Right ventricle myocardium superior (tissue), 1 donor: Measurements from ENCODE around the gene SIAH1. TPM values are rescaled to one million over a fixed set of nuclear protein-coding genes. Genes with fewer than 3 reads are reported as not detected.
"Not testable (repeated sequence)": the region's sequence is repeated elsewhere in the genome, so short reads cannot be mapped to it uniquely, and the experiment has no call there.

Experiments used
- ATAC-seq: fragments of 200-7000 bp; cut with Tn5 transposase; one replicate; pipeline ENCODE4 v1.9.1; 2020; ENCODE audit warnings: mild to moderate bottlenecking; ENCODE audit not compliant: poor library complexity
- DNase-seq: peaks from one replicate; pipeline ENCODE4 v3.0.0-alpha.2; 2020
- intact Hi-C: fragments of 100-400 bp; cut with DNase I; formaldehyde crosslinking; loops from one replicate; pipeline ENCODE4 v1.11.2; 2022
- total RNA-seq: library from RNA; stranded (reverse); fragmentation: NEBNext Ultra II Directional; extraction: Animal tissue kit (Norgen Biotek cat#: 25700); gene quantifications from one replicate; pipeline ENCODE4 v1.2.1, GENCODE V29; 2021
- donor health status: DM: no; HTN: yes; CAD: no; lungs with severe emphysema.

The SIAH1 gene
- total RNA-seq, 1 donor from 2014 or later, result 11.4 TPM

- DNase-seq, result no peak
- ATAC-seq, result no peak
These were observed 67.4 kb downstream of the SIAH1 start for GRCh38 chr16:48317614-48318315.

GRCh38 chr16:48317026-48317425 is 68.2 kb downstream of the SIAH1 start:
- no peak for DNase-seq
- intact Hi-C loops, result no loop called here
- ATAC-seq, result no peak

More at GRCh38 chr16:48317614-48318315, 67.4 kb downstream of the SIAH1 start:
- intact Hi-C loops, result no loop called here

DNA sequence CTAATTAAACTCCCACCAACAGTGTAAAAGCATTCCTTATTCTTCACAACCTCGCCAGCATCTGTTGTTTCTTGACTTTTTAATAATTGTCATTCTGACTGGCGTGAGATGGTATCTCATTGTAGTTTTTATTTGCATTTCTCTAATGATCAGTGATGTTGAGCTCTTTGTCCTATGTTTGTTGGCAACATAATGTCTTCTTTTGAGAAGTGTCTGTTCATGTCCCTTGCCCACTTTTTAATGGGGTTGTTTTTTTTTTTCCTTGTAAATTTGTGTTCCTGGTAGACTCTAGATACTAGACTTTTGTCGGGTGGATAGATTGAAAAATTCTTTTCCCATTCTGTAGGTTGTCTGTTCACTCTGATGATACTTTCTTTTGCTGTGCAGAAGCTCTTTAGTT is 71.3 kb downstream of the SIAH1 start:
- intact Hi-C loops, ATAC-seq, DNase-seq: not testable (repeated sequence)

- ATAC-seq (no peak), DNase-seq (no peak)
- intact Hi-C loops, result no loop called here
These were observed 74.1 kb downstream of the SIAH1 start for GRCh38 chr16:48310908-48311641.

Other genes starting within 250 kb of the SIAH1 start
- gene ABCC12, start 229.4 kb downstream of the SIAH1 start, total RNA-seq, result not detected
- 58.6 TPM for gene LONP2, start 141.1 kb downstream of the SIAH1 start, total RNA-seq
- gene ABCC11, start 137.9 kb downstream of the SIAH1 start, total RNA-seq, result not detected
- 21.3 TPM for gene N4BP1, start 224.8 kb upstream of the SIAH1 start, total RNA-seq